GM18508 (cell line): Measurements from ENCODE around the gene GCC2.
"Not testable (repeated sequence)": the region's sequence is repeated elsewhere in the genome, so short reads cannot be mapped to it uniquely, and the experiment has no call there.

Source experiments
- ATAC-seq: cut with Tn5 transposase; IDR thresholded peaks from one replicate; pipeline ENCODE4 v1.9.1; 2021; ENCODE audit warnings: moderate number of reproducible peaks; ENCODE audit not compliant: insufficient read depth, unreplicated experiment

The GCC2 gene

GRCh38 chr2:108444941-108445840, 3.8 kb upstream of the GCC2 start:
- no peak for ATAC-seq

- ATAC-seq = no peak
These were observed 2.3 kb upstream of the GCC2 start for GRCh38 chr2:108446703-108447102.

GRCh38 chr2:108447947-108448677, 894 bp upstream of the GCC2 start:
- no peak for ATAC-seq

DNA sequence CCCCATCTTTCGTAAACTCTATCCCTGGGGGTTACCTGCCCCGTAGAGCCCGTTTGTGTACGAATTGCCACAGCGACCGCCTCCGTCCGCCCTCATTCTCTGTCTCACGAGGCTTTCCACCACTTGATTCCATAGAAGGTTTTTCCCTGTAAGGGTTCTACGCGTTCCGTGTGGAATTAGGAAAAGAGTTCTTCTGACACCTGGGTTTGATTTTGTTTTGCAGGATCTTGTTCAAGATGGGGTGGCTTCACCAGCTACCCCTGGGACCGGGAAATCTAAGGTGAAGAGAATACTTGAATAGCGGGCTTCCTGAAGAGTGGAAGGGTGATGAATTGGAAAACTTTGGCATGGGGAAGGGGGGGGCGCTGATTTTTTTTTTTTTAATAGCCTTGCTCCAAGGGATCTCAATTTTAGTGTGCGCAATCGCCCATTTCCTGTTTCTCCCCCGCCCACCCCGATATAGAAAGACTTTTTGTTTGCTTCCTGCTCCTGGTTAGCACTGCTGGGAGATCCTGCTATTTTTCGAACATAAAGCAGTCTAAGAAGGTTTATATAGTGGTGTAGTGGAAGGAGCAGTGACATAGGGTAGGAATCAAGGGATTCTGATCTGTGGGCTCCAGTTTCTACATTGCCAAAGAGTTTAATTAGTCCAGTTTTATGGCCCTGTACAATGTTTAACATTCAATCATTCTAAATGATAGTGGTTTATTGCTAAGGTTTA, 564 bp downstream of the GCC2 start:
- peak; percentile 12 for ATAC-seq

DNA sequence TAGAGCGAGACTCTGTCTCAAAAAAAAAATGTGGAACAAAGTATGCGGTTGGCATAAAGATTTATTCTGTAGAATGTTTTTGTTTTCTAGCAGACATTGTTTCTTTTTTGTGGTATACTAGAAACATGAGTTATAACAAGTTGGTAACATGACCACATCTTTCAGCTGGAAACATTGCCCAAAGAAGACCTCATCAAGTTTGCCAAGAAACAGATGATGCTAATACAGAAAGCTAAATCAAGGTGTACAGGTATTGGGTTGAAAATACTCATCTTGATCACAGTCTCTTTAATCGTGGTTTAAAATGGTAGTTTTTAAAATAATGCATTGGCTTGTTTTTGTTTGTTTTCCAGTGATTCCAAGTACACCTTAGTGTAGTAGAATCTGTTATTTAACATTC, 1.9 kb downstream of the GCC2 start:
- ATAC-seq = no peak

DNA sequence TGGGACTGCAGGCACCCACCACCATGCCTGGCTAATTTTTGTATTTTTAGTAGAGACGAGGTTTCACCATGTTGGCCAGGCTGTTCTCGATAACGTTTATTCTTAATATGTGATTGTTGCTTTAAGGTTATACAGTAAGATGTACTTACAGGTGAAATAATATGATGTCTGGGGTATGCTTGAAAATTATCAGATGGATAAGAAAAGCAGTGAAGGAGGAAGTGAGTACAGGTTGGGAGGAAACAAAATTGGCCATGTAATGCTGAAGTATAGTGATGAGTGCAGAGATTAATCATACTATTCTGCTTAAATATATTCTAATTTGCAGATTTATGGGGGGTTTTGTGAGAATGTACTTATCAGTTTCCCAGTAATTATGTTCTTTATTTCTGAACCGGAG, 3.0 kb downstream of the GCC2 start:
- no peak for ATAC-seq

DNA sequence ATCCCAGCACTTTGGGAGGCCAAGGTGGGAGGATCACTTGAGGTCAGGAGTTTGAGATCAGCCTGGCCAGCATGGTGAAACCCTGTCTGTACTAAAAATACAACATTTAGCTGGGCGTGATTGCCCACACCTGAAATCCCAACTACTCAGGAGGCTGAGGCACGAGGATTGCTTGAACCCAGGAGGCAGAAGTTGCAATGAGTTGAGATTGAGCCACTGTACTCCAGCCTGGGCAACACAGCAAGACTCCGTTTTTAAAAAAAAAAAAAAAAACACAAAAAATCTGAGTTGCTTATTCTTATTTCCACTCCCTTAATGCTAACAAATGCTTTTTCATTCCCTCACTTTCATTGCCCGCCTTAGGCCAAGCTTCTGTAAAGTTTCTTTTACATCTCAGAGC, 4.5 kb downstream of the GCC2 start:
- not testable (repeated sequence) for ATAC-seq

- ATAC-seq = no peak
These were observed 5.4 kb downstream of the GCC2 start for GRCh38 chr2:108454440-108454839.

DNA sequence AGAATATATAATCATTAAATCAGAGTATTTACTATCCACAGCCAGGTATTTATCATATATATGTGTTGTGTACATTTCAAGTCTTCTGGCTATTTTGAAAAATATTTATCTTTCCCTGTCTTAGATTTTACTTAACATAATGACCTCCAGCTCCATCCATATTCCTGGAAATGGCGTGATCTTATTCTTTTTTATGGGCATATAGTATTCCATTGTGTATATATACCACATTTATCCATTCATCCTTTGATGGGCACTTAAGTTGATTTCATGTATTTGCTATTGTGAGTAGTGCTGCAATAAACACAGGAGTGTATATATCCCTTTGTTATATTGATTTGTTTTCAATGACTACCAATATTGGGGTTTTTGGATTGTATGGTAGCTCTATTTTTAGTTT, 6.6 kb downstream of the GCC2 start:
- no peak for ATAC-seq

DNA sequence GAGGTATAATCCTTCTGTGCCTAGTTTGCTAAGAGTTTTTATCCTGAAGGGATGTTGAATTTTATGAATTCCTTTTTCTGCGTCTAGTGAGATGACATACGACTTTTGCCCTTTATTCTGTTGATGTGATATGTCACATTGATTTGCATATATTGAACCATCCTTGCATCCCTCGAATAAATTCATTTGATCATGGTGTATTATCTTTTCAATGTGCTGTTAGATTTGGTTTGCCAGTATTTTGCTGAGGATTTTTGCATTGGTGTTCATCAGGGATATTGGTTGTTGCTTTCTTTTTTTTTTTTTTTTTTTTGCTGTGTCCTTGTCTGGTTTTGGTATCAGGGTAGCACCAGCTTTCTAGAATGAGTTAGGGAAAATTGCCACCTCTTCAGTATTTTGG, 9.1 kb downstream of the GCC2 start:
- ATAC-seq = no peak

- ATAC-seq = no peak
These were observed 10.4 kb downstream of the GCC2 start for GRCh38 chr2:108459441-108459840.

GRCh38 chr2:108460345-108461037, 11.5 kb downstream of the GCC2 start:
- peak; percentile 53 for ATAC-seq

DNA sequence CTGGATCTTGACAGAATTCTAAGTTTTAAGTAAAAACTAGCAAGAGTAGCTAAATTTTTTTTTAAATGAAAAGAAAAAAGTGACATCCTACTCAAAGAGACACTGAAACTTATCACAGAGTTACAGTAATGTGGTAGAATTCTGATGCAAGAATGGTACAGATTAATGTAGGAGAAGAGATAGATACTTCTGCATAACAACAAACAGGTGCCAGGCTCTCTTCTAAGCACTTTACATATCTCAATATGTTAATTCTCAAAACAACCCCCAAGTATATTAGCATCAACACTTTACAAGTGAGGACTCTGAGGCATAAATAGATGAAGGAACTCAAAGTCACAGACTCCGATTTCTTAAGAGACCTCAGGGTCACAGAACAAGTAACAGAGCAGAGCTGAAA, 28.1 kb downstream of the GCC2 start:
- no peak for ATAC-seq

GRCh38 chr2:108485253-108485652, 36.2 kb downstream of the GCC2 start:
- ATAC-seq = no peak

DNA sequence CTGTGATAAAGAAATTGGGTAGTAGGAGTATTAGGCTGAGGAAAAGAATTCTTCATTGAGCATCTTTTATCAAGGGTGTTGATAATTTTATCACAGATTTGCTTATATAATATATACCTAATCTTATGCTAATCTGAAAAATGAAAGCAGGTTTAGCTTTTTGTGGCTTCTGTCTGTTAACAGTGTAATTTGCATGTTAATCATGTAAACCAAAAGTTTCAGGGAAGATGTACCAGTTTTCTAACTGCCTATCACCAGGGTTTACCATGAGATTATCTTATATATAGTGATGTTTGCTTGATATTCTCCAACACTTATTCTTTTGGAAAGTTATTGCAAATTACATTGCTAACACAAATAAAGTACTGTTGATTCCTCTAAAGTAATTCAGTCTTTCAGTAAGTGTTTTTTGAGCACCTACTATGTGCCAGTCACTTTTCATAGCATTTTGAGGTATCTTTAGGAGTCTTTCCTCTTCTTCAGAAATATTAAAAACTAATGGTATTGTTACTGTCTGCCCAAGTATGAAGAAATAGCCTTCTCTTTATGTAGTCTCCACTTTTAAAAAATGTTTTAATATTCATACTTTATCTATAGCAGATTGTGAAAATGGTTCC, 41.6 kb downstream of the GCC2 start:
- ATAC-seq = no peak

- ATAC-seq = no peak
These were observed 42.8 kb downstream of the GCC2 start for GRCh38 chr2:108491848-108492247.

DNA sequence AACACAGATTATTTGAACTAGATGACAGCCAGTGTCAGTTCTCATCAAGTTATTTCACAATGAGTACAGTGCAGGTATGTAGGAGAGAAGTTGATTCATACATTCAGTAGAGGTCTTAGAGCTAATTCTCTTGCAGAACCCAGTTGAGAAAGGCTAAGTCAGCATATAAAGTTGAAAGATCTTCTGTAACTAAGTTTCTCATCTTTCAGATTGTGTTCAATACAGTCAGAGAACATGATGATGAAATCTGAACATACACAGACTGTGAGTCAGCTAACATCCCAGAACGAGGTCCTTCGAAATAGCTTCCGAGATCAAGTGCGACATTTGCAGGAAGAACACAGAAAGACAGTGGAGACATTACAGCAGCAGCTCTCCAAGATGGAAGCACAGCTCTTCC, 43.4 kb downstream of the GCC2 start:
- ATAC-seq = no peak

GRCh38 chr2:108496167-108496566, 47.2 kb downstream of the GCC2 start:
- ATAC-seq = not testable (repeated sequence)

DNA sequence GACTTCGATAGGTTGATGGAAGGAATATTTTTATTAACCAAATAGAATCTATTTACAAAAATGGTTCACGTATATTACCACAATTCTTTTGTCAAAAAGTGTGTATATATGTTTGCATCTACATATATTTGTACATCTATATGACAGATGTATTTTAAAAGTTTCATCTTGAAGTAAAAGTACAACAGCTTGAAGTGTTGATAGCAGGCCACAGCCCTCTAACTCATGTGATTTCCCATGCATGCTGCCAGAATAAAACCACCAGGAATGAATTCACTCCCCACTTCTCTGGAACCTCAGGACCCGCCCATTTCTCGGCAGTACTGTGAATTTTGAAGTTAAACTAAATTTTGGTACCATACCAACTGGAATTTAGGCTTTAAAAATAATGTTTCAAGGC, 58.6 kb downstream of the GCC2 start:
- not testable (repeated sequence) for ATAC-seq

DNA sequence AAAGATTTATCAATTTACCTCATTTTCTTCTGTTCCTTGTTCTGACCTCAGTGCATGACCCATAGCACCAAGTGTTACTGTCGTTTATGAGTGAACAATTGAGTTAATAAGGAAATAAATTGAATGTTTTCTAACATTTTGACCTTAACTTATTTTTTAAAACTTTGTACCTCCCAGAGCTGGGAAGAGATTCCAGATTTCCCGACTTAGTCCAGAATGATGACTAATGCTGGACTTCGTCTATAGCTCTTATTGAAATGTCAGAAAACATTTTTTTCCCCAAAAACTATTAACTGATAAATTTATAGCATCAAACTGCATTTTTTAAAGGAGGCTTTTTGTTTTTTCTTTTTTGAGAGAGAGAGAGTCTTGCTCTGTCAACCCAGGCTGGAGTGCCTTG, 63.4 kb downstream of the GCC2 start:
- not testable (repeated sequence) for ATAC-seq
